Panc1 (cell line): Measurements from ENCODE around the gene ATP6V1F. TPM values are rescaled to one million over a fixed set of nuclear protein-coding genes. Genes with fewer than 3 reads are reported as not detected.

ENCODE experiments used
- ATAC-seq: fragments of 200-7000 bp; cut with Tn5 transposase; 2 replicates; pipeline ENCODE4 v1.9.1; 2020; ENCODE audit warnings: mild to moderate bottlenecking, moderate library complexity
- BruUV-seq: library from RNA; stranded (reverse); fragments of 400-500 nt; replicated peaks from 2 replicates; lab custom pipeline; 2021; lab: Mats Ljungman, UMichigan
- CTCF ChIA-PET: fragments of 300-600 bp; sonication (Branson Sonifier 250); formaldehyde crosslinking; loops from one replicate; lab custom pipeline; 2022; ENCODE audit warnings: antibody characterized with exemption; lab: Charles Lee
- POLR2A ChIA-PET: fragments of 300-600 bp; sonication (Branson Sonifier 250); formaldehyde crosslinking; loops from one replicate; lab custom pipeline; 2022; ENCODE audit warnings: antibody characterized with exemption; lab: Charles Lee
- DNase-seq: peaks from one replicate; pipeline ENCODE4 v3.0.0-alpha.2; 2010; ENCODE audit warnings: low read depth, low spot score
- H3K27ac ChIP-seq: 2 replicates; pipeline ENCODE4 v1.5.1; 2011; ENCODE audit warnings: mild to moderate bottlenecking, low read length, inconsistent platforms
- H3K27me3 ChIP-seq: fragments of 200-500 bp; sonication (Bioruptor generic); 2 replicates; pipeline ENCODE4 v1.6.0; 2014; ENCODE audit warnings: low read length, inconsistent platforms; ENCODE audit not compliant: control insufficient read depth, insufficient read depth
- H3K36me3 ChIP-seq: fragments of 200-500 bp; sonication (Bioruptor generic); 2 replicates; pipeline ENCODE4 v1.5.1; 2014; ENCODE audit warnings: inconsistent platforms, mild to moderate bottlenecking, low read length, moderate library complexity; ENCODE audit not compliant: control insufficient read depth, insufficient read depth
- H3K4me1 ChIP-seq: 2 replicates; pipeline ENCODE4 v1.5.1; 2011; ENCODE audit warnings: inconsistent platforms, mild to moderate bottlenecking, low read length, moderate library complexity; ENCODE audit not compliant: control insufficient read depth, insufficient read depth
- H3K4me3 ChIP-seq, 2 experiments: 2 replicates each; pipeline ENCODE4 v1.5.1; 2011 to 2012; ENCODE audit warnings: low read depth in 2 of 2, low read length in 2 of 2, mild to moderate bottlenecking in 2 of 2, inconsistent platforms in 1 of 2, moderate library complexity in 1 of 2
- H3K9me3 ChIP-seq: fragments of 200-500 bp; sonication (Bioruptor generic); 2 replicates; pipeline ENCODE4 v1.5.1; 2014; ENCODE audit warnings: low read depth, mild to moderate bottlenecking, inconsistent platforms, low read length, moderate library complexity; ENCODE audit not compliant: control insufficient read depth, insufficient read depth
- POLR2AphosphoS5 ChIP-seq: IDR thresholded peaks from 2 replicates; pipeline ENCODE4 v1.6.1; 2012; ENCODE audit warnings: mild to moderate bottlenecking, low read depth, low read length, moderate library complexity
- SIN3A ChIP-seq: IDR thresholded peaks from 2 replicates; pipeline ENCODE4 v1.6.1; 2012; ENCODE audit warnings: low read depth, mild to moderate bottlenecking, low read length, moderate library complexity, borderline replicate concordance; ENCODE audit not compliant: insufficient read depth
- TCF7L2 ChIP-seq: IDR thresholded peaks from 2 replicates; pipeline ENCODE4 v1.6.1; 2011; ENCODE audit warnings: mild to moderate bottlenecking, low read depth, low read length, inconsistent platforms
- in situ Hi-C: cut with HindIII; loops from 2 replicates; pipeline ENCODE4 v1.10.0; 2016; ENCODE audit warnings: low sequenced_read_pairs, low pct_unique_long_range_greater_than_20kb
- intact Hi-C: fragments of 100-400 bp; cut with micrococcal nuclease; formaldehyde crosslinking; loops from one replicate; pipeline ENCODE4 v1.10.0; 2022; ENCODE audit not compliant: unreplicated experiment
- total RNA-seq: library from RNA; stranded (reverse); gene quantifications from one replicate; pipeline ENCODE4 v1.2.1, GENCODE V29; 2021; ENCODE audit not compliant: unreplicated experiment
- TF ChIP-seq, protein P1 (sequence below), 2 experiments: IDR thresholded peaks; 2 replicates each; pipeline ENCODE4 v1.6.1; 2011 to 2012; ENCODE audit warnings: low read depth in 2 of 2, control low read depth in 1 of 2, low read length in 1 of 2, mild to moderate bottlenecking in 1 of 2, moderate library complexity in 1 of 2; ENCODE audit not compliant: insufficient read depth in 1 of 2
- TF ChIP-seq, protein P2 (sequence below): fragments of 450-650 bp; IDR thresholded peaks from 2 replicates; pipeline ENCODE4 v1.5.1; 2017; ENCODE audit warnings: mild to moderate bottlenecking

ATP6V1F gene
- total RNA-seq, 1 experiment from 2014 or later = 151 TPM

DNA sequence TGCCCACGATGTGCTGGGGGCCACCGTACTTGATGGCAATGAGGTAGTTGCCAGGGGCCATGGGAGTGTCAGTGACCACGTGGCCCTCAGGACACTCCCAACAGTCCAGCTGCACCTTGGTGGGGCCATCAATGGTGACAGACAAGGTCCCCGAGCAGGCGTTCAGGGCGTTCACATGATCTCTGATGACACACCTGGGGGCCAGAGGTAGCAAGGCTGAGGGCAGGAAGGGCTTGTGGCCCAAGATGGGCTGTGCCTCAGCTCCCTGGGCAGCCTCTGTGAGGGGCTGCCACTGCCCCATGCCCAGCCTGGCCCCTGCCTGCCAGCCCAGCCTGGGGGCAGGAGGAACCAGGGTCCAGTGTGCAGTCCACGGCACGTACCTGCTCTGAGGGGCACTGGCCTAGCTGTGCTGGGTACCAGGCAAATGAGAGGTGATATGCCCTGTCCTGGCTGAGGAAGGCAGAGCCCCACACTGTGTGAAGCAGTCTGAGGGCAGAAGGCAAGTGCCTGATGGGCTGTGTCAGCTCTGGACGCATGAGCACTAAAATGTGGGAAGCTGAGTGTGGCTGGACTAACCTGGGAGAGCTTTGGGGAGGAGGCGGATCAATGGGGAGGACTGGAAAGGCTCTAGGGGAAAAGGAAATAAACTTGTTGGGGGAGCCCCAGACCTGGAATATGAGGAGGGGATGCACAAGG is 51.4 kb downstream of the ATP6V1F start:
- in situ Hi-C loops = no loop called here
- no peaks in the 10 kb centered on the region for H3K27me3 ChIP-seq

DNA sequence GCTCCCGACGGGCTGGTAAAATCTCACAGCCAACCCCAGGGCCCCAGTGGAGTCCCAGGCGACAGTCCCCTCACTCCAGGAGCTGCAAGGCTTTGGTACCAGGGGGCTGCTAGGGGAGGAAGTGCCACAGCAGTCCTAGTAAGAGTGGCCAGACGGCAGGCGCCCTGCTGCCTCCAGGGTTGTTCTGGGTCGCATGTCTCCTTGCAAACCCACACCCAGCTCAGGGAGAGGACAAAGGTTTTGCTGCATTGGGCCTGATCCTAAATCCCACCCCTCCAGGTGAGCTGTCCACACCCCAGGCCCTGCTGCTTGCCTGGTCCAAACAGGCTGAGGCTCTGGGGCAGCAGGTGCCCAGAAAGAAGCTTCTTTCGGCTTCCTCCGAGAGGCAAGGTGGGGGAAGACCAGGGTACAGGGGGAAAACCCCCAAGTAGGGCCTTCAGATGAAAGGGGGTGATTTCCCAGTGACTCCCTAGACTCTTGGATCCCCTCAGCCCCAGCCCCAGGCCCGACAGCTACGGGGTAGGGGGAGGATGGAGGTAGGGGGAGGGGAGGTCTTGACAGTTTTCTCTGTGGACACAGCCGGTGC is 52.0 kb downstream of the ATP6V1F start:
- intact Hi-C loops = no loop called here
- POLR2A ChIA-PET = no interaction called here
- ATAC-seq (peak; percentile 50), DNase-seq (no peak)
- H3K27me3 ChIP-seq = no peaks in the 10 kb centered on the region
- H3K36me3 ChIP-seq = no peaks in the 10 kb centered on the region
- in situ Hi-C loops = no loop called here
- CTCF ChIA-PET = interaction anchor here (0.6 kb wide), 1 partner anchor 364 kb away, joined by 5 read pairs; no protein-coding TSS in a partner anchor
- no peak overlapping the region for H3K4me3 ChIP-seq
- H3K9me3 ChIP-seq = no peaks in the 10 kb centered on the region
- no TSS peak for BruUV-seq
- H3K4me1 ChIP-seq = no peaks in the 10 kb centered on the region; the same call in 1 of the 2 replicates
- no peak overlapping the region for H3K27ac ChIP-seq
- TF ChIP-seq TCF7L2 = no peak
- no peak for TF ChIP-seq SIN3A
- TF ChIP-seq, protein P1, sequence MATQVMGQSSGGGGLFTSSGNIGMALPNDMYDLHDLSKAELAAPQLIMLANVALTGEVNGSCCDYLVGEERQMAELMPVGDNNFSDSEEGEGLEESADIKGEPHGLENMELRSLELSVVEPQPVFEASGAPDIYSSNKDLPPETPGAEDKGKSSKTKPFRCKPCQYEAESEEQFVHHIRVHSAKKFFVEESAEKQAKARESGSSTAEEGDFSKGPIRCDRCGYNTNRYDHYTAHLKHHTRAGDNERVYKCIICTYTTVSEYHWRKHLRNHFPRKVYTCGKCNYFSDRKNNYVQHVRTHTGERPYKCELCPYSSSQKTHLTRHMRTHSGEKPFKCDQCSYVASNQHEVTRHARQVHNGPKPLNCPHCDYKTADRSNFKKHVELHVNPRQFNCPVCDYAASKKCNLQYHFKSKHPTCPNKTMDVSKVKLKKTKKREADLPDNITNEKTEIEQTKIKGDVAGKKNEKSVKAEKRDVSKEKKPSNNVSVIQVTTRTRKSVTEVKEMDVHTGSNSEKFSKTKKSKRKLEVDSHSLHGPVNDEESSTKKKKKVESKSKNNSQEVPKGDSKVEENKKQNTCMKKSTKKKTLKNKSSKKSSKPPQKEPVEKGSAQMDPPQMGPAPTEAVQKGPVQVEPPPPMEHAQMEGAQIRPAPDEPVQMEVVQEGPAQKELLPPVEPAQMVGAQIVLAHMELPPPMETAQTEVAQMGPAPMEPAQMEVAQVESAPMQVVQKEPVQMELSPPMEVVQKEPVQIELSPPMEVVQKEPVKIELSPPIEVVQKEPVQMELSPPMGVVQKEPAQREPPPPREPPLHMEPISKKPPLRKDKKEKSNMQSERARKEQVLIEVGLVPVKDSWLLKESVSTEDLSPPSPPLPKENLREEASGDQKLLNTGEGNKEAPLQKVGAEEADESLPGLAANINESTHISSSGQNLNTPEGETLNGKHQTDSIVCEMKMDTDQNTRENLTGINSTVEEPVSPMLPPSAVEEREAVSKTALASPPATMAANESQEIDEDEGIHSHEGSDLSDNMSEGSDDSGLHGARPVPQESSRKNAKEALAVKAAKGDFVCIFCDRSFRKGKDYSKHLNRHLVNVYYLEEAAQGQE (IDR thresholded peaks at IDR 0.05; ENCODE audit: insufficient read depth in 1 of 2, low read depth in 2 of 2, low read length in 1 of 2) = no peak
- TF ChIP-seq, protein P2, sequence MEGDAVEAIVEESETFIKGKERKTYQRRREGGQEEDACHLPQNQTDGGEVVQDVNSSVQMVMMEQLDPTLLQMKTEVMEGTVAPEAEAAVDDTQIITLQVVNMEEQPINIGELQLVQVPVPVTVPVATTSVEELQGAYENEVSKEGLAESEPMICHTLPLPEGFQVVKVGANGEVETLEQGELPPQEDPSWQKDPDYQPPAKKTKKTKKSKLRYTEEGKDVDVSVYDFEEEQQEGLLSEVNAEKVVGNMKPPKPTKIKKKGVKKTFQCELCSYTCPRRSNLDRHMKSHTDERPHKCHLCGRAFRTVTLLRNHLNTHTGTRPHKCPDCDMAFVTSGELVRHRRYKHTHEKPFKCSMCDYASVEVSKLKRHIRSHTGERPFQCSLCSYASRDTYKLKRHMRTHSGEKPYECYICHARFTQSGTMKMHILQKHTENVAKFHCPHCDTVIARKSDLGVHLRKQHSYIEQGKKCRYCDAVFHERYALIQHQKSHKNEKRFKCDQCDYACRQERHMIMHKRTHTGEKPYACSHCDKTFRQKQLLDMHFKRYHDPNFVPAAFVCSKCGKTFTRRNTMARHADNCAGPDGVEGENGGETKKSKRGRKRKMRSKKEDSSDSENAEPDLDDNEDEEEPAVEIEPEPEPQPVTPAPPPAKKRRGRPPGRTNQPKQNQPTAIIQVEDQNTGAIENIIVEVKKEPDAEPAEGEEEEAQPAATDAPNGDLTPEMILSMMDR = no peak
- no peak for TF ChIP-seq POLR2AphosphoS5

More for the DNA sequence above, 51.4 kb downstream of the ATP6V1F start:
- Histone ChIP-seq H3K9me3 (no peaks in the 10 kb centered on the region), H3K36me3 (no peaks in the 10 kb centered on the region), H3K27ac (no peak overlapping the region), H3K4me3 (no peak overlapping the region), H3K4me1 (no peaks in the 10 kb centered on the region; the same call in 1 of the 2 replicates)
- DNase-seq (no peak), ATAC-seq (peak; percentile 19; the same call in 1 of the 2 replicates)
- CTCF ChIA-PET = no interaction called here
- TF ChIP-seq, protein P1 (IDR thresholded peaks at IDR 0.05; ENCODE audit: insufficient read depth in 1 of 2, low read depth in 2 of 2, low read length in 1 of 2) = no peak
- TF ChIP-seq, protein P2 = no peak
- TF ChIP-seq TCF7L2 = no peak
- intact Hi-C loops = no loop called here
- POLR2A ChIA-PET = no interaction called here
- BruUV-seq = no TSS peak
